Activated T-cell treated with anti-CD3 and anti-CD28 coated beads, Interleukin-2, amount 50 U/mL, for 24 hours (primary cell): ENCODE results near the gene DNAJC21.

ENCODE experiments used
- DNase-seq: peaks from one replicate; pipeline ENCODE4 v3.0.0-alpha.2; 2020
- H3K27ac Mint-ChIP-seq: 2 replicates; pipeline ENCODE4 v1.8.0; 2020; ENCODE audit warnings: mild to moderate bottlenecking, mixed read lengths
- H3K27me3 Mint-ChIP-seq: 2 replicates; pipeline ENCODE4 v1.8.0; 2020; ENCODE audit warnings: mixed read lengths
- H3K36me3 Mint-ChIP-seq: 2 replicates; pipeline ENCODE4 v1.8.0; 2020; ENCODE audit warnings: low read depth, mixed read lengths
- H3K4me1 Mint-ChIP-seq: 2 replicates; pipeline ENCODE4 v1.8.0; 2020; ENCODE audit warnings: low read depth, mixed read lengths
- H3K4me3 Mint-ChIP-seq: 2 replicates; pipeline ENCODE4 v1.8.0; 2020; ENCODE audit warnings: mild to moderate bottlenecking, moderate library complexity, mixed read lengths
- H3K9me3 Mint-ChIP-seq: 2 replicates; pipeline ENCODE4 v1.8.0; 2020; ENCODE audit warnings: mixed read lengths

DNAJC21 gene

DNA sequence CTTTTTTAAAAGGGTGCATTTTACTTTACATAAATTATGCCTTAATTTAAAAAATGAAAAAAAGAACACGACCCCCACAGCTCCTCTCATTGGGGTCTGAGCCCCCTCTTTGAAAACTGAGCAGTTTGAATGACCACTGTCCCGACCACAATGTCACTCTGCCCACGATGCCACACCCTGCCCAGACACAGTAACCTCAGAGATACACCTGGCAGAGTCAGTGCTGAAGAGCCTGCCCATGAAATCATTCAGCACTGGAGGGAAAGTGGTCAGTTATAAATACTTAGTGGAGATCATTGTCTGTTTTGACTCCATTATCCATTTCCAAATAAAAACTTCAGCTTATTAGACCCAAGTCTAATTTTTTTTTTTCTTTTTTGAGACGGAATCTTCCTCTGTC lies 49.3 kb downstream of the DNAJC21 start:
- Mint-ChIP-seq H3K9me3 (peaks cover 8% of the 10 kb centered on the region), H3K27ac (no peak overlapping the region), H3K36me3 (no peaks in the 10 kb centered on the region), H3K4me3 (no peak overlapping the region), H3K4me1 (no peaks in the 10 kb centered on the region), H3K27me3 (peaks cover 10% of the 10 kb centered on the region)
- DNase-seq = no peak

DNA sequence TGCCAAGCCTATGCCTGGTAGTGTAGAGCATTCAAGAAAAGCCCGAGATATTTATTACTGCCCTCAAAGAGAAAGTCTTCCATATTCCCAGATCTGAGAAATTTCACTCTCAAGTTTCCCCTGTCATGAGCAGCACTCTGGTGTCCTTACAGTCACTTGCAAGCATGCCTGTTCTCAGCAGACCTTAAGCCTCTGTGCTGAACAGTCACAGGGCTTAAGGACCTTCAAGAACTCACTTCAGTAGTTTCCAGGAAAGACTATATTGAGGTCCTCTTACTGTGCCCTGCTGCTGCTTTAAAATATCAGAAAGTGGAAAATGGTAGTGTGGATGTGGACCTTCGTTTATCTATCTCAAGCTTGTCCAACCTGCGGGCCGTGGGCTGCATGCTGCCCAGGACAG lies 53.5 kb downstream of the DNAJC21 start:
- no peak overlapping the region for H3K4me3 Mint-ChIP-seq
- no peak overlapping the region for H3K27ac Mint-ChIP-seq
- H3K27me3 Mint-ChIP-seq = peaks cover 14% of the 10 kb centered on the region
- no peak for DNase-seq
- no peaks in the 10 kb centered on the region for H3K4me1 Mint-ChIP-seq
- H3K9me3 Mint-ChIP-seq = peaks cover 27% of the 10 kb centered on the region
- H3K36me3 Mint-ChIP-seq = no peaks in the 10 kb centered on the region

DNA sequence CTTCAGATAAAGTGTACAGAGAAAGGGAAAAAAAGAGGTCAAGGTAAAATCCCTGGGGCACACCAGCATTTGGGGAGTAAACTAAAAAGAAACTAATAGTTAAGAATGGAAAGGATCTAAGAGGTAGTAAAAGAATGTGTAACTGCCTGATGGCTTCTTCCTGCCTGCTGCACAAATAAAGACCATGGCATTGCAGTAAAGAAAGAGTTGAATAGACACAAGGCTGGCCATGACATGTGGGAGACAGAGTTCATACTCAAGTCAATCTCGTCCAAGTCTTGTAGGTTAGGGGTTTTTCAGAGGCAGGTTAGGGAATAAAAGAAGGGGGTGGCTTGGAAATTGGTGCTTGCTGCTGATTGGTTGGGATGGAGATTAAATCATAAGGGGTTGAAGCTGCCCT lies 57.6 kb downstream of the DNAJC21 start:
- no peak for DNase-seq
- Mint-ChIP-seq H3K4me3 (no peak overlapping the region), H3K27ac (no peak overlapping the region), H3K4me1 (no peaks in the 10 kb centered on the region), H3K27me3 (peaks cover 40% of the 10 kb centered on the region), H3K36me3 (no peaks in the 10 kb centered on the region), H3K9me3 (peaks cover 22% of the 10 kb centered on the region)

DNA sequence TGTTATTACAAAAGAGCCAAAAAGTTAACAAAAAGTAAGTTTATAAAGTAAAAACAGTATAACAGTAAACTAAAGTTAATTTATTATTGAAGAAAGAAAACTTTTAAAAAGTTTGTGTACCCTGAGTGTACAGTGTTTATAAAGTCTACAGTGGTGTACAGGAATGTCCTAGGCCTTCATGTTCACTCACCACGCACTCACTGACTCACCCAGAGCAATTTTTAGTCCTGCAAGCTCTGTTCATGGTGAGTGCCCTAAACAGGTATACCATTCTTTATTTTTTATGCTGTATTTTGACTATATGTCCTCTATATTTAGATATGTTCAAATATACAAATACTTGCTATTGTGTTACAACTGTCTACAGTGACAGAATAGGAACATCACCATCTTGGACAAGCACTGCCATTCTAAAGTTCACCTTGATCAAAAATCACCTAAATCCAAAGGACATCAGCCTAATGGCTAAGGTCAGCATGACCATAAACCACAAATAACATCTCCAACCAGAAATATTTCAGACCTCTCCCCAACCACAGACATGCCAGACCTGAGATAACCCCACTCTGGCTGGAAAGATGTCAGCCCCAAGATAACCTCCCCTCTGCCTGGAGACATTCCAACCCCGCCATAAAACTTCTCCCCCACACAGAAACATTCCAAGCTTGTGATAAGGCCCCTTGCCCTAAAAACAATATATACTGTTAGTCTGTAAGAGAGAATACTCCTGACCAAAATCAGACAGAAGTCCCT lies 62.3 kb downstream of the DNAJC21 start:
- H3K4me1 Mint-ChIP-seq = no peaks in the 10 kb centered on the region
- no peak for DNase-seq
- H3K9me3 Mint-ChIP-seq = peaks cover 11% of the 10 kb centered on the region
- H3K36me3 Mint-ChIP-seq = no peaks in the 10 kb centered on the region
- H3K27ac Mint-ChIP-seq = no peak overlapping the region
- H3K27me3 Mint-ChIP-seq = peaks cover 68% of the 10 kb centered on the region
- no peak overlapping the region for H3K4me3 Mint-ChIP-seq

DNA sequence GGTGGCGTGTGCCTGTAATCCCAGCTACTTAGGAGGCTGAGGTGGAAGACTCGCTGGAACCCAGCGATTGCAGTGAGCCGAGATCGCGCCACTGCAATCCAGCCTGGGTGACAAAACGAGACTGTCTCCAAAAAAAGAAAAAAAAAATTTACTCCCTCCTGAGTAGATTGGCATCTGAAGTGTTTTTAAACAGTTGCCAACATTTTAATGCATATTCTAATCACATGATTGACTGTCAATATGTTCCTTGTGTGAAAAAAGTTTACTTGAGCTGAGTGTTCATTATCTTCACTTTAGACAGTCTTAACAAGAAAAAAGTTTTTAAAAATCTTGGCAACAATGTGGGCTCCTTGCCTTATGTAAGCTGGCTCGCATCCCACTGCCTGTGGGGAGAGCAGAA lies 64.6 kb downstream of the DNAJC21 start:
- no peak overlapping the region for H3K4me3 Mint-ChIP-seq
- H3K27ac Mint-ChIP-seq = no peak overlapping the region
- DNase-seq = no peak
- H3K36me3 Mint-ChIP-seq = no peaks in the 10 kb centered on the region
- H3K9me3 Mint-ChIP-seq = no peaks in the 10 kb centered on the region
- peaks cover 50% of the 10 kb centered on the region for H3K27me3 Mint-ChIP-seq
- H3K4me1 Mint-ChIP-seq = no peaks in the 10 kb centered on the region

DNA sequence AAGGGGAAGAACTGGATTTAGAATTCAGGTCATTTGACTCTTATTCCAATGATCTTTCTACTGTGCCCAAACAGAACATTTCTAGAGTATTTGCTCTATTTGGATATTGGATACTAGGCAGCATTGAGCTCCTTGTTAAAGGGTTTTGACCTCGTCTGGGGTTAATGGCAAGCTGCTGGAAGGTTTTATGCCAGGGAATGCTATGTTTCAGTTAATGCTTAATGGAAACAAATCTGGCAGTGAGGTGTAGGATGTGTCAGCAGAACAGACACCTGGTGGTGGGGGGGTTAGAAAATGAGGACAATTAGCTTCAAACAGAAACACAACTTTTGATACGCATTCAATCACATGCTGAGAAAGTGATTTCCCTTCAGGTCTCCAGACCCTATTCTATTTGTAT lies 66.9 kb downstream of the DNAJC21 start:
- peaks cover 39% of the 10 kb centered on the region for H3K27me3 Mint-ChIP-seq
- no peaks in the 10 kb centered on the region for H3K9me3 Mint-ChIP-seq
- no peak overlapping the region for H3K27ac Mint-ChIP-seq
- no peaks in the 10 kb centered on the region for H3K4me1 Mint-ChIP-seq
- H3K4me3 Mint-ChIP-seq = no peak overlapping the region
- DNase-seq = no peak
- no peaks in the 10 kb centered on the region for H3K36me3 Mint-ChIP-seq

DNA sequence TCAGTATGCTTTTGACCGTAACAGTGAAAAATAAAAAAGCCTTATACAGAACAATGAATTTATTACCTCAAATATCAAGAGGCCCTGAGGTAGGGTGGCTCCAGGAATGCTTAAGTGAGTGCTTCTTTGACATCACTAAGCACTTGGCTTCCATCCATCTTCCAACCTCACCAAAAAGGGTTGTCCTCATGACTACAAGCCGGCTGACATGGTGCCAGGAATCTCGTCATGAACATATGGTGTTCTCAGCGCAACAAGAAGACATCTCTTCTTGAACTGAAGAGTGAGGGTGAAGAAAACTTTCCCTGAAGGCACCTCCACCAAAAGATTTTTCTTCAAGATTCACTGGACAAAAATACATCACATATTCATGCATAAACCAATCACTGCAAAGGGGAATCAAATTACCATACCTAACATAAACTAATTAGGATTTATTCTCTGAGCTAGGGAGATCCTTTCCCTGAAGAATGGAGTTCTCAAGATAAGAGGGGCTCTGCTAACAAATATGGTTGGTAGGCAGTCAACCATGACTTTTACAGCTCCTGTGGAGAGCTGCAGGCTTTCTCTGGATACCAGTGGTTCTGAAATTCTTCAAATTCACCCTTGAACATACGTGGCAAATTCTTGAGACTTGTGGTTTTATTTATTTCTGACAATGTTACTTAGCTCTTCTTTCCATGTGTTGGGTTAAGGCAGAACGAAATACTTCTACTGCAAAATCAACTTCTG lies 68.9 kb downstream of the DNAJC21 start:
- Mint-ChIP-seq H3K9me3 (no peaks in the 10 kb centered on the region), H3K4me1 (no peaks in the 10 kb centered on the region), H3K4me3 (no peak overlapping the region), H3K27ac (no peak overlapping the region), H3K27me3 (peaks cover 34% of the 10 kb centered on the region), H3K36me3 (no peaks in the 10 kb centered on the region)
- no peak for DNase-seq

DNA sequence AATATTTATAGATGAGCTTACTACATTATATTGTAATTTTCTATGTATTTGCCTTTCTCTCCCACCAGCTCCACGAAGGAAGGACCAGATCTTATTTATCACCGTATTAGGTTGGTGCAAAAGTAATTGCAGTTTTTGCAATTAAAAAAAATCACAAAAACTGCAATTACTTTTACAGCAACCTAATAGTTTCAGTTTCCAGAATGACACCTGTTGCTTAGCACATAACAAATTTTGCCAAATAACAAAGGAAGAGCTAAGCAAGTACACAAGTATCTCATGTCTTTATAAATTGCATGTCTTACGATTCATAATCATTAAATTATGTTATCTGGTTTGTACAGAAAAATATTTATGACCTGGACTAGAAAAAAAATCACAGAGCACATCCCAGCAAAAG lies 72.5 kb downstream of the DNAJC21 start:
- Mint-ChIP-seq H3K27ac (no peak overlapping the region), H3K27me3 (peaks cover 36% of the 10 kb centered on the region)
- DNase-seq = no peak

DNA sequence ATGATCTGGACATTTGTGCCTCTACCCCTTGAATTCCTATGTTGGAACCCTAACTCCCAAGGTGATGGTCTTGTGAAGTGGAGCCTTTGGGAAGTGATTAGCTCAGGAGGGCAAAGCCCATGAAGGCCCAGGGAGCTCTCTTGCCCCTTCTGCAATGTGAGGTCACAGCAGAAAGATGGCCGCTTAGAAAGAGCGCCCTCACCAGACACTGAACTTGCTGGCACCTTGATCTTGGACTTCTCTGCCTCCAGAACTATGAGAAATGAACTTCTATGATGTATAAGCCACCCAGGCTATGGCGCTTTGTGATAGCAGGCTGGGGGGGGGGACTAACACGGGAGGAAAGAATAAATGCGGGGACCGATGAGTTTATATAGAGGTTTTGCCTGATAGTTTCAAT lies 73.1 kb downstream of the DNAJC21 start:
- H3K27ac Mint-ChIP-seq = no peak overlapping the region
- no peaks in the 10 kb centered on the region for H3K36me3 Mint-ChIP-seq
- peaks cover 36% of the 10 kb centered on the region for H3K27me3 Mint-ChIP-seq
- no peak overlapping the region for H3K4me3 Mint-ChIP-seq
- no peaks in the 10 kb centered on the region for H3K9me3 Mint-ChIP-seq
- no peaks in the 10 kb centered on the region for H3K4me1 Mint-ChIP-seq
- DNase-seq = no peak

More for the DNA sequence above, 72.5 kb downstream of the DNAJC21 start:
- Mint-ChIP-seq H3K4me1 (no peaks in the 10 kb centered on the region), H3K9me3 (no peaks in the 10 kb centered on the region), H3K4me3 (no peak overlapping the region), H3K36me3 (no peaks in the 10 kb centered on the region)

DNA sequence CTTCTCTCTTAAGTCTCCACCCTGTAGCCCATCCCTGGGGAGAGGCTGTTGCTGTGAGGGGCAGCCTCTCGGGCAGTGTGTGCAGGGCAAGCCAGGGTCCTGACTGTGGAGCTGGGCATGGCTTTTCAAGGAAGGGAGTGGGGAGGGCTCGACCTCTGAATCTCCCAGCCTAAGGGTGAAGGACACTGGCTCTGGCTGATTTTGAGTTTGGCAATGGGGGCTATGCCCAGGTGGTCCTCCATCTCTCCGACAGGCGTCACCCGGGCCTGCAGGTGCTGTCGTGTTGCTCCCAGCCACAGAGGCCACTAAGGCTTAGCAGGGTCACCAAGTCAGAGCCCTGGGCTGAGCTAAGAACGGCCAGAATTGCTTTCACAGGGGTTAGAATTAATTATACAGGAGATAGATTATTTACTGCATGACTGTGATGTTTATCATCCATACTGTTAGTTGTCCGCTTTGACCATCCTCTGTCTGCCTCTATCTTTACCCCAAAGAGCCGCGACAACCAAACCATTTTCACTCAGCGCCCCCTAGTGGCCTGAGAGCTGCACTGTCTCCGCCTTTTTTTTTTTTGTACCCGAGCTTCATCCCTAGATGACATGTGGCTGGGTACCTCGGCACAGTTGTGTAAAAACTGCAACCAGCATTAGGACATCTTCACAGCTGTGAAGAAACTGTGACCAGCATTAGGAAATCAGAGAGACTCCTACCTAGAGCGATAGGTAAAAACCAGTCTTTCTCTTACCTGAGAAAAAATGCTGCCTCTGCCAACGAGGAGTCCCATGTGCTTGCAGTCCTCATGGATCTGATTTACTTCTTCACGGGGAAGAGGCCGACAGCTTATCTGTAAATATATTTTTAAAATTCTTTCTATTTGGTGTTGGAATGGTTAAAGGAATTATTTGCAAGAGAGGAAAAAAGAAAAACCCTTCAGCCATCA lies 73.9 kb downstream of the DNAJC21 start:
- Mint-ChIP-seq H3K27ac (no peak overlapping the region), H3K4me1 (no peaks in the 10 kb centered on the region), H3K9me3 (no peaks in the 10 kb centered on the region), H3K4me3 (no peak overlapping the region), H3K27me3 (peaks cover 42% of the 10 kb centered on the region), H3K36me3 (no peaks in the 10 kb centered on the region)
- peak; percentile 66 for DNase-seq

DNA sequence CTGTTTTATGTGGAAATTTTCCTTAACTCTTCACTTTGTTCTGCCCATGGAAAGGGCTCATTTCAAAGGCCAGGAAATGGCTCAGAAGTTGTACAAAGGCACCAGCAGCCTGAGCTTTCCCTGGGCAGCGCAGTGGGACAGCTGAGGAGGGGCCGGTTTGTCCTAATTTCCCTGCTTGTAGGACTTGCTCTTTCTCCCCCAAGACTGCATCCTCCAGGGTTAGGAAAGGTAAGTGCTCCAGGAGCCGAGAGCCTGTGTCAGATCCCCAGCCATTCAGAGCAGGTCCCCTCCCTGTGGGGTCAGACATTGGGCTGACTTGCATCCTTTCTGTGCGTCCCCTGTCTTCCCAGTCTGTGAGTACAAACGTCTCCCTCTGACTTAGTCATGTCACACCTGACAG lies 74.8 kb downstream of the DNAJC21 start:
- Mint-ChIP-seq H3K27me3 (peaks cover 48% of the 10 kb centered on the region), H3K4me1 (no peaks in the 10 kb centered on the region), H3K4me3 (no peak overlapping the region), H3K36me3 (no peaks in the 10 kb centered on the region), H3K9me3 (no peaks in the 10 kb centered on the region), H3K27ac (no peak overlapping the region)
- no peak for DNase-seq

DNA sequence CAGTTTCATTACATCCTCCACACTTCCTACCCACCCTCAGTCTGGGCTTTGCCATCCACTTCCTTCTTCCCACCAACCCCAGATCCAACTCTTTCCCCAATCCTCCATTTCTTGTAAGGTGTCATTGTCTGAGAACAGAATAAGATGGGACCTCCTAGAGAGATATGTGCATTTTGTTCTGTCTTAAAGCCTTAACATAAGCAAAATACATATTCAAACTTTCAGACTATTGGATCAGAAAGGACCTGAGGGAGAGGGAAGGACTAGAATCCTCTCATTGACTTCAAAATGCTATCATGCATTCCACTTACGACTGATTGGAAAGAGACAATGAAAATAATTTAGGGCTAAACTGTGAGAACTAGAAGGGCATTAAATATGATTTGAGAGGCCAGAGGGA lies 75.4 kb downstream of the DNAJC21 start:
- Mint-ChIP-seq H3K27ac (no peak overlapping the region), H3K36me3 (no peaks in the 10 kb centered on the region), H3K4me1 (no peaks in the 10 kb centered on the region), H3K27me3 (peaks cover 51% of the 10 kb centered on the region), H3K9me3 (no peaks in the 10 kb centered on the region), H3K4me3 (no peak overlapping the region)
- no peak for DNase-seq
